Endothelial cell (in vitro differentiated cells): ENCODE results near the gene COX8A. TPM values are rescaled to one million over a fixed set of nuclear protein-coding genes. Genes with fewer than 3 reads are reported as not detected.

Experiments
- DNase-seq: peaks from one replicate; pipeline ENCODE4 v3.0.0; 2021; ENCODE audit warnings: low spot score
- H3K27ac Mint-ChIP-seq: one replicate; pipeline ENCODE4 v1.8.0; 2021; ENCODE audit warnings: mixed read lengths, inconsistent platforms; ENCODE audit not compliant: unreplicated experiment
- H3K27me3 Mint-ChIP-seq: one replicate; pipeline ENCODE4 v1.8.0; 2021; ENCODE audit warnings: mild to moderate bottlenecking, moderate library complexity, mixed read lengths, inconsistent platforms; ENCODE audit not compliant: unreplicated experiment
- H3K36me3 Mint-ChIP-seq: one replicate; pipeline ENCODE4 v1.8.0; 2021; ENCODE audit warnings: mild to moderate bottlenecking, low read depth, mixed read lengths, inconsistent platforms; ENCODE audit not compliant: unreplicated experiment
- H3K4me1 Mint-ChIP-seq: one replicate; pipeline ENCODE4 v1.8.0; 2021; ENCODE audit warnings: mild to moderate bottlenecking, mixed read lengths, inconsistent platforms; ENCODE audit not compliant: unreplicated experiment
- H3K4me3 Mint-ChIP-seq: one replicate; pipeline ENCODE4 v1.8.0; 2021; ENCODE audit warnings: mild to moderate bottlenecking, mixed read lengths, inconsistent platforms; ENCODE audit not compliant: unreplicated experiment
- H3K9me3 Mint-ChIP-seq: one replicate; pipeline ENCODE4 v1.8.0; 2021; ENCODE audit warnings: mixed read lengths, inconsistent platforms; ENCODE audit not compliant: unreplicated experiment
- total RNA-seq: library from RNA; stranded (reverse); fragmentation: NEBNext Ultra II Directional; extraction: Animal tissue kit (Norgen Biotek cat#: 25700); gene quantifications from one replicate; pipeline ENCODE4 v1.2.1, GENCODE V29; 2021; ENCODE audit not compliant: unreplicated experiment
- TF ChIP-seq, protein P1 (sequence below): fragments of 200-600 bp; sonication (generic); IDR thresholded peaks from one replicate; pipeline ENCODE4 v1.5.0; 2021; ENCODE audit warnings: antibody characterized with exemption; ENCODE audit not compliant: unreplicated experiment

Gene COX8A
- total RNA-seq, 1 donor from 2014 or later, result 188 TPM

DNA sequence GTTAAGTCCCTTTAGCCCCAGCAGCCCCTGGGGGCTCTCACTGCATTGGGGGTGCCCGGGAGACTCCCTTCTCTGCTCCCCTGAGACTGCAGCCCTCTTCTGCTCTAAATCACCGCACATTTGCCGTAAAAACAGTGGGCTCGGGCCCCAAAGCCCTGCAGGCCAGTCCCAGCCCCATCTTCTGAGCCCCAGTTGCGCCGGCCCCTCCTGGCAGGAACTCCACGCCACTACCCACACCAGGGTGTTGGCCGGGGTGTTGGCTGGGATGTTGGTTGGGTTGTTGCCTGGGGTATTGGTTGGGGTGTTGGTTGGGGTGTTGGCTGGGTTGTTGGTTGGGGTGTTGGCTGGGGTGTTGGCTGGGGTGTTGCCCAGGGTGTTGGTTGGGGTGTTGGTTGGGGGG lies 35.3 kb downstream of the COX8A start:
- no peaks in the 10 kb centered on the region for H3K9me3 Mint-ChIP-seq
- no peaks in the 10 kb centered on the region for H3K36me3 Mint-ChIP-seq
- no peak for DNase-seq
- no peak overlapping the region for H3K27ac Mint-ChIP-seq
- H3K27me3 Mint-ChIP-seq, result peaks cover 28% of the 10 kb centered on the region
- TF ChIP-seq, protein P1, sequence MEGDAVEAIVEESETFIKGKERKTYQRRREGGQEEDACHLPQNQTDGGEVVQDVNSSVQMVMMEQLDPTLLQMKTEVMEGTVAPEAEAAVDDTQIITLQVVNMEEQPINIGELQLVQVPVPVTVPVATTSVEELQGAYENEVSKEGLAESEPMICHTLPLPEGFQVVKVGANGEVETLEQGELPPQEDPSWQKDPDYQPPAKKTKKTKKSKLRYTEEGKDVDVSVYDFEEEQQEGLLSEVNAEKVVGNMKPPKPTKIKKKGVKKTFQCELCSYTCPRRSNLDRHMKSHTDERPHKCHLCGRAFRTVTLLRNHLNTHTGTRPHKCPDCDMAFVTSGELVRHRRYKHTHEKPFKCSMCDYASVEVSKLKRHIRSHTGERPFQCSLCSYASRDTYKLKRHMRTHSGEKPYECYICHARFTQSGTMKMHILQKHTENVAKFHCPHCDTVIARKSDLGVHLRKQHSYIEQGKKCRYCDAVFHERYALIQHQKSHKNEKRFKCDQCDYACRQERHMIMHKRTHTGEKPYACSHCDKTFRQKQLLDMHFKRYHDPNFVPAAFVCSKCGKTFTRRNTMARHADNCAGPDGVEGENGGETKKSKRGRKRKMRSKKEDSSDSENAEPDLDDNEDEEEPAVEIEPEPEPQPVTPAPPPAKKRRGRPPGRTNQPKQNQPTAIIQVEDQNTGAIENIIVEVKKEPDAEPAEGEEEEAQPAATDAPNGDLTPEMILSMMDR, result no peak
- H3K4me3 Mint-ChIP-seq, result no peak overlapping the region
- H3K4me1 Mint-ChIP-seq, result peaks cover 3% of the 10 kb centered on the region

DNA sequence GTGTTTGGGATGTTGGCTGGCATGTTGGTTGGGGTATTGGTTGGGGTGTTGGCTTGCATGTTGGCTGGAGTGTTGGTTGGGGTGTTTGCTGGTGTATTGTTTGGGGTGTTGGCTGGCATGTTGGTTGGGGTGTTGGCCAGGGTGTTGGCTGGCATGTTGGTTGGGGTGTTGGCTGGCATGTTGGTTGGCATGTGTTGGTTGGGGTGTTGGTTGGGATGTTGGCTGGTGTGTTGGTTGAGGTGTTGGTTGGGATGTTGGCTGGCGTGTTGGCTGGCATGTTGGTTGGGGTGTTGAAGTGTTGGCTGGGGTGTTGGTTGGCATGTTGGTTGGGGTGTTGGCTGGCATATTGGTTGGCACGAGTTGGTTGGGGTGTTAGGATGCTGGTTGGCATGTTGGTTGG lies 36.4 kb downstream of the COX8A start:
- TF ChIP-seq, protein P1, result no peak
- H3K36me3 Mint-ChIP-seq, result no peaks in the 10 kb centered on the region
- H3K27ac Mint-ChIP-seq, result no peak overlapping the region
- peaks cover 3% of the 10 kb centered on the region for H3K4me1 Mint-ChIP-seq
- H3K9me3 Mint-ChIP-seq, result no peaks in the 10 kb centered on the region
- no peak overlapping the region for H3K4me3 Mint-ChIP-seq
- no peak for DNase-seq
- H3K27me3 Mint-ChIP-seq, result peaks cover 30% of the 10 kb centered on the region

DNA sequence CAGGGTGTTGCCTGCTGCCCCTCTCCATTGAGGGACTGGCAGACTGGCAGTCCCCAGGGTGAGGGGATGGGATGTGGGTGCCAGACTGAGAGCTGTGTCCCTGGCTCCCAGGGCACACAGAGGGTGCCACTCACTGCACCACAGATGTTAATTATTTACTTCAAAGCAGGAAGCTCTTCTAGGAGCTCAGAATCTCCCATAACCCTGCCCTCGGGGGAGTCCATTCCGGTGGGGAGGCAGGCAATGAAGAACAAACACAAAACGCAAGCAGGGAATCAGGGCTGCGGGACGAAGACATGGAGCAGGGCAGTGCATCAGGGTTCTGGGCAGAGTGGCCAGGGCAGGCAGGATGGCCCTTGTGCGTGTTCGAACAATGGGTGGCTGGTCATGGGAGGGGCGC lies 37.0 kb downstream of the COX8A start:
- Mint-ChIP-seq H3K4me3 (no peak overlapping the region), H3K36me3 (no peaks in the 10 kb centered on the region), H3K27me3 (peaks cover 26% of the 10 kb centered on the region), H3K27ac (no peak overlapping the region), H3K9me3 (no peaks in the 10 kb centered on the region), H3K4me1 (peaks cover 3% of the 10 kb centered on the region)
- TF ChIP-seq, protein P1, result no peak
- DNase-seq, result no peak

DNA sequence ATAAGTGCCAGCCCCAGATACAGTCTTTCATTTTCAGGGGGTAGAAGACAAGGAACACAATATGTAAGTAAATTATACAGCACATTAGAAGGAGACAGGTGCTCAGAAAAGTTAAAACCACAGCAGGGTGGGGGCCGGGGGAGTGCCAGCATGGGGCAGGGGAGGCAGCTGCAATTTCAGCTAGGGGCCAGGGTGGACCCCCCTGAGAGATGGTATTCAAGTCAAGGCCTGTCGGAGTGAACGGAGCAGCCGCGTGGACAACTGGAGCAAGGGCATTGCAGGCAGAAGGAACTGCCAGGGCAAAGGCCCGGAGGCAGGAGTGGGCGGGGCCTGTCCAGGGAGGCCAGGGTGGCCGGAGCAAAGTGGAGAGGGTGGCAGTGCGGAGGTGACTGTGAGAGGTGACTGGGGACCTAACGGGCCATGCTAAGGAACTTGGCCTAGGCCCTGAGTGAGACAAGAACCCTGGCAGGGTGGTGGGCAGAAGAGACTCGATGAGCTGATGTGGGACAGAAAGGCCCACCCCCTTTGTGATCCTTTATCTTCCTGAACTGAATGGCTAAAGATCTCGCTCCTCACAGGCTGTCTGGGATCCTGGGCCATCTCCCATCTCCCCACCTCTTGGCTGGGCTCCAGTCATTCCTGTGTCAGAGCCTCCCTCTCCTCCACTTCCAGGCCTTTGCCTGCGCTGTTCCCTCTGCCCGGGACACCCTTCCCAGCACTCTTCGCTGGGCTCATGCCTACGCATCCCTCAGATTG lies 38.9 kb downstream of the COX8A start:
- TF ChIP-seq, protein P1, result no peak
- Mint-ChIP-seq H3K9me3 (no peaks in the 10 kb centered on the region), H3K4me1 (no peaks in the 10 kb centered on the region), H3K36me3 (no peaks in the 10 kb centered on the region), H3K4me3 (no peak overlapping the region), H3K27ac (no peak overlapping the region), H3K27me3 (peaks cover 12% of the 10 kb centered on the region)
- DNase-seq, result no peak

DNA sequence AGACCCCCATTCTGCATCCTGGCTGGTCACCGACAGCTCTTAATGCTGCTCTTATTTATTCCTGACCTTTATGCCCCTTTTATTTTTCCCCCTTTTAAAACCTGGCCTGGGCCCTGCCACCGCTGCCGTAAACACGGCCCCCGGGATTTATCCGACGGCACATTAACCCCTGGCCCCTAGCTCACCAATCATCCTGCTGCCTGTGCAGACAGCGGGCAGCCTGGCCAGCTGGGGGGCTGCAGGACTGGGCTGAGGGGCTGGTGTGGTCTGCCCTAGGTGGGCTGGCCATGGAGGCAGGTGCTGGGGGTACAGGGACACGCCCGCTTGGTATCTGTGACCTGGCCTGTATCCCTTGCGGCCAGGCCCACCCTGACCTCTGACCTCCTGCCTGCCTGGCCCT lies 39.9 kb downstream of the COX8A start:
- H3K27me3 Mint-ChIP-seq, result peaks cover 11% of the 10 kb centered on the region
- TF ChIP-seq, protein P1, result no peak
- no peak for DNase-seq
- no peaks in the 10 kb centered on the region for H3K9me3 Mint-ChIP-seq
- H3K36me3 Mint-ChIP-seq, result no peaks in the 10 kb centered on the region
- no peaks in the 10 kb centered on the region for H3K4me1 Mint-ChIP-seq
- H3K4me3 Mint-ChIP-seq, result no peak overlapping the region
- H3K27ac Mint-ChIP-seq, result no peak overlapping the region
